OCI-LY3 (cell line): Measurements from ENCODE around the gene TRIM2.

ENCODE experiments used
- H2AFZ ChIP-seq: fragments of 200-600, 300-600 bp; shearing (Covaris generic); 2 replicates; pipeline ENCODE4 v1.6.0; 2014; ENCODE audit warnings: antibody characterized with exemption, low read depth, low read length
- H3K27ac ChIP-seq: fragments of 200-600, 300-600 bp; sonication (generic); 2 replicates; pipeline ENCODE4 v1.5.1; 2014; ENCODE audit warnings: mild to moderate bottlenecking, low read length, moderate library complexity, mixed read lengths
- H3K27me3 ChIP-seq: fragments of 200-600, 300-600 bp; sonication (generic); 2 replicates; pipeline ENCODE4 v1.6.1; 2014; ENCODE audit warnings: low read depth, low read length, mixed read lengths
- H3K36me3 ChIP-seq: fragments of 200-600, 300-600 bp; sonication (generic); replicated peaks from 2 replicates; pipeline ENCODE3; 2014; ENCODE audit warnings: low read depth, low read length, mixed read lengths
- H3K4me1 ChIP-seq: fragments of 300-600, 200-600 bp; sonication (generic); 2 replicates; pipeline ENCODE4 v1.6.1; 2014; ENCODE audit warnings: low read length, mixed read lengths
- H3K4me2 ChIP-seq: fragments of 200-600, 300-600 bp; sonication (generic); 2 replicates; pipeline ENCODE4 v1.6.1; 2014; ENCODE audit warnings: low read length, mixed read lengths
- H3K4me3 ChIP-seq: fragments of 300-600, 200-600 bp; sonication (generic); 2 replicates; pipeline ENCODE4 v1.5.1; 2014; ENCODE audit warnings: antibody characterized with exemption, mild to moderate bottlenecking, low read length, moderate library complexity
- H3K79me2 ChIP-seq: fragments of 300-600, 200-600 bp; shearing (Covaris generic); 2 replicates; pipeline ENCODE4 v1.6.1; 2014; ENCODE audit warnings: mild to moderate bottlenecking, low read length, mixed read lengths
- H3K9ac ChIP-seq: fragments of 300-600, 200-600 bp; shearing (Covaris generic); 2 replicates; pipeline ENCODE4 v1.6.0; 2014; ENCODE audit warnings: mild to moderate bottlenecking, low read length, moderate library complexity
- H3K9me3 ChIP-seq: fragments of 200-600, 300-600 bp; shearing (Covaris generic); 2 replicates; pipeline ENCODE4 v1.6.1; 2014; ENCODE audit warnings: low read length, mixed read lengths; ENCODE audit not compliant: insufficient read depth
- H4K20me1 ChIP-seq: fragments of 200-600, 300-600 bp; sonication (generic); 2 replicates; pipeline ENCODE4 v1.6.1; 2016; ENCODE audit warnings: low read length, mixed read lengths; ENCODE audit not compliant: insufficient read depth
- EZH2phosphoT487 ChIP-seq: fragments of 200-600 bp; shearing (Covaris generic); IDR thresholded peaks from 2 replicates; pipeline ENCODE4 v1.6.1; 2018; ENCODE audit warnings: antibody characterized with exemption, mixed run types, low read depth
- TF ChIP-seq, protein P1 (sequence below): fragments of 200-600, 300-600 bp; sonication (generic); IDR thresholded peaks from 2 replicates; pipeline ENCODE4 v1.5.1; 2014; ENCODE audit warnings: antibody characterized with exemption, low read length, low read depth

The TRIM2 gene

DNA sequence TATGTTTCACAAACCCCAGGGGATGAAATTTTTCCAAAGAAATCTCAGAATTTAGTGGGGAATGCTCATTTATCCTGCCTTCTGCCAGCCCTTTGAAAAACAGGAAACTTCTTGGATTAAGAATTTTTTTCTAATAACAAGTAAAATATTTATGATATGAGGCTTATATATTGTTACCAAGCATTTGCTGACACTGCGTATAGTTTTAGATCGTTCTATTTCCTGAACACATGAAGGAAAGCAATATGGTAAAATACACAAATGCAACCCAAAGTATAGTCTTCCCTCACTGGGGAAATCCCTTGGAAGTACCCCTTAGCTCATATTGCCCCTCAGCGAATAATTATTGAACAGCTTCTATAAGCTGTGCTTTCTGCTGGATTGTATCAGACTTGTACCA is 85.9 kb downstream of the TRIM2 start:
- Histone ChIP-seq H3K27ac (no peak overlapping the region), H3K4me2 (no peak overlapping the region), H3K79me2 (no peaks in the 10 kb centered on the region), H3K9me3 (no peaks in the 10 kb centered on the region), H4K20me1 (no peaks in the 10 kb centered on the region), H3K36me3 (peaks cover 9% of the 10 kb centered on the region), H3K4me3 (no peak overlapping the region), H2AFZ (no peak overlapping the region), H3K27me3 (no peaks in the 10 kb centered on the region), H3K4me1 (peaks cover 20% of the 10 kb centered on the region), H3K9ac (no peak overlapping the region)
- no peak for TF ChIP-seq EZH2phosphoT487
- TF ChIP-seq, protein P1, sequence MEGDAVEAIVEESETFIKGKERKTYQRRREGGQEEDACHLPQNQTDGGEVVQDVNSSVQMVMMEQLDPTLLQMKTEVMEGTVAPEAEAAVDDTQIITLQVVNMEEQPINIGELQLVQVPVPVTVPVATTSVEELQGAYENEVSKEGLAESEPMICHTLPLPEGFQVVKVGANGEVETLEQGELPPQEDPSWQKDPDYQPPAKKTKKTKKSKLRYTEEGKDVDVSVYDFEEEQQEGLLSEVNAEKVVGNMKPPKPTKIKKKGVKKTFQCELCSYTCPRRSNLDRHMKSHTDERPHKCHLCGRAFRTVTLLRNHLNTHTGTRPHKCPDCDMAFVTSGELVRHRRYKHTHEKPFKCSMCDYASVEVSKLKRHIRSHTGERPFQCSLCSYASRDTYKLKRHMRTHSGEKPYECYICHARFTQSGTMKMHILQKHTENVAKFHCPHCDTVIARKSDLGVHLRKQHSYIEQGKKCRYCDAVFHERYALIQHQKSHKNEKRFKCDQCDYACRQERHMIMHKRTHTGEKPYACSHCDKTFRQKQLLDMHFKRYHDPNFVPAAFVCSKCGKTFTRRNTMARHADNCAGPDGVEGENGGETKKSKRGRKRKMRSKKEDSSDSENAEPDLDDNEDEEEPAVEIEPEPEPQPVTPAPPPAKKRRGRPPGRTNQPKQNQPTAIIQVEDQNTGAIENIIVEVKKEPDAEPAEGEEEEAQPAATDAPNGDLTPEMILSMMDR, result peak; percentile 12; the same call in 1 of the 2 replicates

DNA sequence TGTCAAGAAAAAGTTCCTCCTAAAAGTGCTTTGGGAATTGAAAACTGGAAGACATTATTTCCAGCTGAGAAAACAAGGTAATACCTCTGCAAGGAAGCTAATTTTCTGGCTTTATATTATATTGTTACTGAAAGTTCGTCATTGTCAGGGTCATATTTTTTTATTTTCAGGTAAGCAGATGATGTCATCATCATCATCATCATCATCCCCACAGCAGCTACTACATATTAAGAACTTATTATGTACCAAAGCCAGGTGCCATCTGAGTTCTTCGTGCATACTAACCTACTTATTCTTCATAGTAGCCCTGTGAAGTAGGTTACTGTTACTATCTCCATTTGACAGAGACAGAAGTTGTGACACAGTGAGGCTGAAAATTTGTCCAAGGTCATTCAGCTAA is 87.3 kb downstream of the TRIM2 start:
- Histone ChIP-seq H3K27me3 (no peaks in the 10 kb centered on the region), H3K36me3 (peaks cover 8% of the 10 kb centered on the region)

DNA sequence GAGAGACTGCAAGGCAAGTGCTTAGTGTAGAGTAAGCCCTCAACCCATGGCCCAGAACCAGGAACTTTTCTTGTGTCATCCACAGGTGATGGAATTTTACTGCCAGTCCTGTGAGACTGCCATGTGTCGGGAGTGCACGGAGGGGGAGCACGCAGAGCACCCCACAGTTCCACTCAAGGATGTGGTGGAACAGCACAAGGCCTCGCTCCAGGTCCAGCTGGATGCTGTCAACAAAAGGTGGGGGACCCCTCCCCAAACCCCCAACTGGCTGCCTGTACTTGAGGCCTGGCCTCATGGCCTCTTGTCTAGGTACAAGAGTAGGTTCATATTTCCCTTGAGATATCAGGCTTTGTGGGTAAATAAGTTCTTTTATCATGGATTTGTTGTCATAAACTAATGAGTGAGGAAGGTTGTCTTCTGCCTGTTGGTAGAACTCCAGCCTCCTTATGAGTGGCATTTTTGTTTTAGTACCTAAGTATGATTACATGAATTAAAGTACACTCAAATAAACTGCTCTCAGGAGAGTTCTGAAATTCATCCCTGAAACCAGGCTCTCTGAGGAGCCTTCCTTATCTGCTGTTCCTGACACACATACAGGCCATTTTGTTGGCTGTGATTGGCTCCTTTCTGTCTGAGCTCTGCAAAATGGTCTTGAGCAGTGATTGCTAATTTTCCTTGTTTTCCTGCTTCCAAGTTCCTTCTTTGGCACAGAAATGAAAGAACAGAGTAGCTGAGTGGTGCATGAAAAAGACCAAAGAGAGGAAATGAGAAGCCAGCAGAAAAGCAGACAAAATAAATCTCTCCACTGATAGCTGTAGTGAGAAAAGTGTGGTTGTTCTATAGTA is 88.9 kb downstream of the TRIM2 start:
- H3K27ac ChIP-seq, result no peak overlapping the region

More for the DNA sequence above, 87.3 kb downstream of the TRIM2 start:
- H3K9ac ChIP-seq, result no peak overlapping the region
- H3K4me3 ChIP-seq, result no peak overlapping the region
- H3K4me1 ChIP-seq, result peaks cover 20% of the 10 kb centered on the region
- H3K79me2 ChIP-seq, result no peaks in the 10 kb centered on the region
- H4K20me1 ChIP-seq, result no peaks in the 10 kb centered on the region
- no peaks in the 10 kb centered on the region for H3K9me3 ChIP-seq
- no peak for TF ChIP-seq EZH2phosphoT487
- TF ChIP-seq, protein P1, result no peak
- no peak overlapping the region for H3K27ac ChIP-seq
- no peak overlapping the region for H2AFZ ChIP-seq
- no peak overlapping the region for H3K4me2 ChIP-seq

DNA sequence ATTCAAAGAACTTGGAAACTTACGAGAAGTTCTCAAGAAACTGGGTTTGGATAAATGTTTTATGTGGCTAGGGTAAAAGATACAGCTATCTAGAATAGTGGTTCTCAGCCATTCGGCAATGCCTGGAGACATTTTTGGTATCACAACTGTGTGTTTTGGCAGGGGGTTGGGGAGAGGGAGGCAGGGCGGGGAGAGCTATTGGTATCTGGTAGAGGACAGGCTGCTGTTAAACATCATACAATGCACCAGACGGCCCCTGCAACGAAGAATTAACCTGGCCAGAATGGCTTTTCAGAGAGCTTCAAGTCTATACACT is 89.5 kb downstream of the TRIM2 start:
- H3K27me3 ChIP-seq, result no peaks in the 10 kb centered on the region
- no peak overlapping the region for H3K4me3 ChIP-seq
- H3K36me3 ChIP-seq, result peaks cover 17% of the 10 kb centered on the region
- peaks cover 15% of the 10 kb centered on the region for H3K4me1 ChIP-seq
- H3K27ac ChIP-seq, result no peak overlapping the region
- H3K9ac ChIP-seq, result no peak overlapping the region
- no peak overlapping the region for H3K4me2 ChIP-seq
- TF ChIP-seq, protein P1, result no peak
- no peak for TF ChIP-seq EZH2phosphoT487
- no peaks in the 10 kb centered on the region for H3K79me2 ChIP-seq
- H3K9me3 ChIP-seq, result no peaks in the 10 kb centered on the region
- no peaks in the 10 kb centered on the region for H4K20me1 ChIP-seq
- H2AFZ ChIP-seq, result no peak overlapping the region

More for the DNA sequence above, 88.9 kb downstream of the TRIM2 start:
- no peak overlapping the region for H2AFZ ChIP-seq
- no peak overlapping the region for H3K4me2 ChIP-seq
- no peaks in the 10 kb centered on the region for H3K79me2 ChIP-seq
- no peak for TF ChIP-seq EZH2phosphoT487
- TF ChIP-seq, protein P1, result no peak
- no peaks in the 10 kb centered on the region for H3K27me3 ChIP-seq
- H3K36me3 ChIP-seq, result peaks cover 12% of the 10 kb centered on the region
- no peak overlapping the region for H3K9ac ChIP-seq
- H3K4me3 ChIP-seq, result no peak overlapping the region
- peaks cover 20% of the 10 kb centered on the region for H3K4me1 ChIP-seq
- H4K20me1 ChIP-seq, result no peaks in the 10 kb centered on the region
- H3K9me3 ChIP-seq, result no peaks in the 10 kb centered on the region
